ENCODE data around the gene TP53TG3D.
"Not testable (repeated sequence)": the region's sequence is repeated elsewhere in the genome, so short reads cannot be mapped to it uniquely, and the experiment has no call there.

Gene TP53TG3D, protein sequence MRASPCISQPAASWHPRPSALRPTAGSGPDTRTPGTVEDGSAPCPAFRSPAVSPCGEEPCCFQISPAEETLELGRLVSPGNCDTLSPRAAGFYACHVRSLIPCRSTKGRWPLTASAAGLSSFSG

DNA sequence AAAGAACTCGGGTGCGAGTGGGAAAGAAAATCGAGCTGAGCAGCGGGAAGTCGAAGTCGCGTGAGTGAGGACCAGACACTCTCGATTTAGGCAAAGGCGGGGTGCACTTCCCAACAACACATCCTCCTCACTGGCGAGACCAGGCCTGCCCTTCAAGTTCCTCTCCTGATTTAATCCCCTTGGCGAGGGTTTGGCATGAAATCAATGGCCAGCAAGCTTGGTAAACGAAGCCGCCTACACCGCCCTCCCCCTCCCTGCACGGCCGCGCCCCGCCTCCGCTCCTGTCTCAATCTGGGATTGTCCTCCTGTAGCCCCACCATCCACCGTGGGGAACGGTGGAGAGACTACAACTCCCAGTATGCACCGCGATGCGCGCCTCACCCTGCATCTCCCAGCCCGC, at the start of gene TP53TG3D:
Gene TP53TG3D (plus strand): TSS at position 301 of the 400 bp plus-strand sequence. CDS start 68 bp downstream, at position 369.
- not testable (repeated sequence) for DNase-seq

DNA sequence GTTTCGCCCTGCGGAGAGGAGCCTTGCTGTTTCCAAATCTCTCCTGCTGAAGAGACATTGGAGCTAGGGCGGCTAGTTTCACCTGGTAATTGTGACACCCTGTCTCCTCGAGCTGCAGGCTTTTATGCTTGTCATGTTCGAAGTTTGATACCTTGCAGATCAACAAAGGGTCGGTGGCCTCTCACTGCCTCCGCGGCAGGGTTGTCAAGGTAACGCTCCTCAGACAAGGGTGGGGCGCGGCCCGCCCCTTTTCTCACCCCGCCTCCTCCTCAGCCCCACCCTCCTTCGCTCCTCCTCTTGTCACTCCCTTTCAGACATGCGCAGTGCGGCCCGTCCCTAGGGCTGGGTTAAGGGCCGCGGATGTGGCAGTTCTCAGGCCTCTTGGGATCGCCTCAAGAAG, 421 bp downstream of the TP53TG3D start:
- DNase-seq = not testable (repeated sequence)

DNA sequence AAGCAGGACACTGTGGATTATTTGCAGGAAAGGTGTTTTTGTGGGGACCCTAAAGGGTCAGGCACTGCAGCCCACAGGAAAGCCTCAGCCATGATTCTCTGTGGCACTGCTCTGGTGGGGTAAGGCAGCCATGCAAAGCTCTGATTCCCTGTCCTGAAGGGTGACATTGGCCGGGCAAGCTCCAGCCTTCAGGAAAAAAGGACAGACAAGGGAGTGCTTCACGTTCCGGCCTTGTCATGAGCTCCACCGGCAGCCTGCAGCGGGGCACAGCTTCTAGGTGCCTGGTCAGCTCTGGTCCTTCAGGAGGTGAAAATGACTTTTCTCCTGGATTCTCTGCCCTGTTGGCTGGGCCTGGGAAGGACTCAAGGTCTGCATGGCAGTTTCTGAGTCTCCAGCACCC, 8.4 kb downstream of the TP53TG3D start:
- DNase-seq = not testable (repeated sequence)

DNA sequence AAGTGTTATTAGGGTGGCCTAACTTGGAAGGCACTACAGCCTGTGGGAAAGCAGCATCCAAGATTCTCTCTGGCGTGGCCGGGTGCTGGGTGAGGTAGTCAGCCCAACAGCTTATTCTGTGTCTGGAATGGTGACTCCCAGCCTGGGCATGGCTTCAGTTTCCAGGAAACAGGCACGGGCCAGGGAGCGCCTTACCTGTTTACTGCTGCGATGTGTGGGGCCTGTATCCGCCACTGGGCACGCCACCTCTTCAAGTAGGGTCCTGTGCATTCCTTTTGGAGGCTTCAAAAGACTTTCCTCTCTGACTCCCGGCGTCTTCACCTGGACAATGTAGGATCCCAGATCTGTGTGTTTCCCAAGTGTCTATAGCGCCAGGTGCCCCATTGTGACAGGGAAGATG, 10.5 kb downstream of the TP53TG3D start:
- DNase-seq = not testable (repeated sequence)

DNA sequence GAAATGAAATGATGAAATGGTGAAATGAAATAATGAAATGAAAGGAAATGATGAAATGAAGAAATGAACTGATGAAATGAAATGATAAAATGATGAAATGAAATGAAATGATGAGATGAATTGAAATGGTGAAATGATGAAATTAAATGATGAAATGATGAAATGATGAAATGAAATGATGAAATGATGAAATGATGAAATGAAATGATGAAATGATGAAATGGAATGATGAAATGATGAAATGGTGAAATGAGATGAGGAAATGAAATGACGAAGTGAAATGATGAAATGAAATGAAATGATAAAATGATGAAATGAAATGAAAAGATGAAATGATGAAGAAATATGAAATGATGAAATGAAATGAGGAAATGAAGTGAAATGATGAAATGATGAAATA, 28.8 kb downstream of the TP53TG3D start:
- DNase-seq = not testable (repeated sequence)

DNA sequence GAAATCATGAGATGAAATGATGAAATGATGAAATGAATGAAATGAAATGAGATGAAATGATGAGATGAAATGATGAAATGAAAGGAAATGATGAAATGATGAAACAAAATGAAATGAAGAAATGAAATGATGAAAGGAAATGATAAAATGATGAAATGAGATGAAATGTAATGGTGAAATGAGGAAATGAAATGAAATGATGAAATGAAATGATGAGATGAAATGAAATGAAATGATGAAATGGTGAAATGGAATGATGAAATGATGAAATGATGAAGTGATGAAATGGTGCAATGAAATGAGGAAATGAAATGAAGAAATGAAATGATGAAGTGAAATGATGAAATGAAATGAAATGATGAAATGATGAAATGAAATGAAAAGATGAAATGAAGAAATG, 29.9 kb downstream of the TP53TG3D start:
- not testable (repeated sequence) for DNase-seq

DNA sequence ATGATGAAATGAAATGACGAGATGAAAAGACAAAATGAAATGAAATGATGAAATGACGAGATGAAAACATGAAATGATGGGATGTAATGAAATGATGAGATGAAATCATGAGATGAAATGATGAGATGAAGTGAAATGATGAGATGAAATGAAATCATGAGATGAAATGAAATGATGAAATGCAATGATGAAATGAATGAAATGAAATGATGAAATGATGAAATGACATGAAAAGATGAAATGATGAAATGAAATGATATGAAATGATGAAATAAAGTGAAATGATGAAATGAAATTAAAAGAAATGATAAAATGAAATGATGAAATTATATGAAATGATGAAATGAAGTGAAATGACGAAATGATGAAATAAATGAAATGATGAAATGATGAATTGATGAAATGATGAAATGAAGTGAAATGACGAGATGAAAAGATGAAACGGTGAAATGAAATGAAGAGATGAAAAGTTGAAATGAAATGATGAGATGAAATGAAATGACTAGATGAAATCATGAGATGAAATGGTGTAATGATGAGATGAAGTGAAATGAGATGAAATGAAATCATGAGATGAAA, 30.9 kb downstream of the TP53TG3D start:
- DNase-seq = not testable (repeated sequence)

DNA sequence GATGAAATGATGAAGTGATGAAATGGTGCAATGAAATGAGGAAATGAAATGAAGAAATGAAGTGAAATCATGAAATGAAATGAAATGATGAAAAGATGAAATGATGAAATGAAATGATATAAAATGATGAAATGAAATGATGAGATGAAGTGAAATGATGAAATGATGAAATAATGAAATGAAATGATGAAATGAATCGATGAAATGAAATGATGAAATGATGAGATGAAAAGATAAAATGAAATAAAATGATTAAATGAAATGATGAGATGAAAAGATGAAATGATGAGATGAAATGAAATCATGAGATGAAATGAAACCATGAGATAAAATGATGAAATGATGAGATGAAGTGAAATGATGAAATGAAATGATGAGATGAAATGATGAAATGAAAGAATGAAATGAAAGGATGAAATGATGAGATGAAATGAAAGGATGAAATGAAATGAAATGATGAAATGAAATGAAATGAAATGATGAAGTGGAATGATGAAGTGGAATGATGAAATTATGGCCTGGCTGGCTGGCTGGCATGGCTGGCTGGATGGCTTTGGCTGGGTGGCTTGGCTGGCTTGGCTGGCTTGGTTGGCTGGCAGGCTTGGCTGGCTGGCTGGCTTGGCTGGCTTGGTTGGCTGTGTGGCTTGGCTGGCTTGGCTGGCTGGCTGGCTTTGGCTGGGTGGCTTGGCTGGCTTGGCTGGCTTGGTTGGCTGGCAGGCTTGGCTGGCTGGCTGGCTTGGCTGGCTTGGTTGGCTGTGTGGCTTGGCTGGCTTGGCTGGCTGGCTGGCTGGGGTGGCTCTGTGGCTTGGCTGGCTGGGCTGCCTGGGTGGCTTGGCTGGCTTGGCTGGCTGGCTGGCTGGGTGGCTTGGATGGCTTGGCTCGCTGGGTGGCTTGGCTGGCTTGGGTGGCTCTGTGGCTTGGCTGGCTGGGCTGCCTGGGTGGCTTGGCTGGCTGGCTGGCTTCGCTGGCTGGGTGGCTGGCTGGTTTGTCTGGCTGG, 32.0 kb downstream of the TP53TG3D start:
- not testable (repeated sequence) for DNase-seq

DNA sequence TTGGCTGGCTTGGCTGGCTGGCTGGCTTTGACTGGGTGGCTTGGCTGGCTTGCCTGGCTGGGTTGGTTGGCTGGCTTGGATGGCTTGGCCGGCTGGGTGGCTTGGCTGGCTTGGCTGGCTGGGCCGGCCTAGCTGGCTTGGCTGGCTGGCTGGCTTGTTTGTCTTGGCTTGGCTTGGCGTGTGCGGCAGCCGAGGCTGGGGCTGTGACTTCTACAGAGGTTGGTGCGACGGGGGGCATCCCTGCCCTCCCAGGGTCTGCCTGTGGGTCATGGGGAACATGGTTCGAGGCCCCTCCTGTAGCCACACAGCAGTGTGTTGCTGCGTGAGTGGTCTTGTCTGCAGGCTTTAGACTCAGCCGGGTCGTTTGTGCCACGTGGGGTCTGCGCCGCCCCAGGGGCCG, 33.1 kb downstream of the TP53TG3D start:
- not testable (repeated sequence) for DNase-seq

DNA sequence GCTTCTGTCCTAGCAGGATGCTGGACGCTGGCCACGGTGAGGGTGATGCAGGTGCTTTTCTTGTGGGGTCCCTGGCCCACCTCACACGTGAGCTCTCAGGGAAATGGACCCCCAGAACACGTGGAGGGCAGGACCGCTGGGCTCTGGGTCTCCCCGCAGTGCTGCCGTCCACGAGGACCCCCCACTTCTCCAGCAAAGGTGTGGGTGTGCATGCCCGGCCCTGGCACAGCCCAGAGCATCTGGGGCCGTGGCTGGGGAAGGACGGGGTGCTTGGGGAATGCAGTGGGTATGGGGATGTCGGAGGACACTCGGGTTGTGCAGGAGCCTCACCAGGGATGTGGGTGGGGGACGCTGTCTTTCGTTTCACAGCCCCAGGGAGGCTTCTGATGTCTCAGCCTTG, 34.7 kb downstream of the TP53TG3D start:
- not testable (repeated sequence) for DNase-seq

DNA sequence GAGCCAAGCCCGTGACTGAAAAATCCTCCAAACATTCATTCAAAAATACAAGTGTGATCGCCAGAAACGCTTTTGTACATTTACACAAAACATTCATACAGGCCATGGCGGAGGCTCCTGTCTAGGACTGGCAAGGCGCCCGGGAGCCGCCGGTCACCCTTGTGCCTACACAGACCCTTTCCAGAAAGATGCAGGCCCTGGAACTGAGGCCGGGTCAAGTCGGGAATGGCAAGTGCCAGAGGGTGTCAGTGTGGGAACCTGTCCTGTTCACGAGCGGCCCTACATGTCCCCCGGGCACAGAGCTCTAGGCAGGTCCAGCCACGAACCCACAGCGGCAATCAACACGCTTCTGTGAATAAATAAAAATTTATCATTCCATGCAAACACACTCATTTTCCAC, 36.1 kb downstream of the TP53TG3D start:
- not testable (repeated sequence) for DNase-seq

DNA sequence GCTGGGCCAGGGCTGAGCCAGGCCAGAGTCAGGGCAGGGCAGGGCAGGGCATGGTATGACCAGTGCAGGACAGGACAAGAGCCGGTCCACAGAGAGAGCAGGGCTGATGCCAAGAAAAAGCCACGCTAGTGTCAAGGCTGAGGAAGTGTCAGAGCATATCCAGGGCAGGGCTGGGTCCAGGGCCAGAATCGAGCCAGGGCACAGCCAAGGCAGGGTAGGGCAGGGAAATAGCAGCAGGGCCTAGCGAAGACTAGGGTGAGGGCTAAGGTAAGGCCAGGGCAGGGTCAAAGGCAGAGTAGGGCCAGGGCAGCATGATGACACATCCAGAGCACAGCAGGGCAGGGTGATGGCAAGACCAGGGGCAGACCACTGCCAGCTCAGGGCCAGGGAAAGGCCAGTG, 49.7 kb downstream of the TP53TG3D start:
- not testable (repeated sequence) for DNase-seq
